Kidney capillary endothelial cell (primary cell): ENCODE data around the gene METTL16.
A peak's percentile ranks its signal among the peaks of the same experiment; 100 is the strongest.
"Not testable (repeated sequence)": the region's sequence is repeated elsewhere in the genome, so short reads cannot be mapped to it uniquely, and the experiment has no call there.

Experiments
- DNase-seq: peaks from one replicate; pipeline ENCODE4 v3.0.0-alpha.2; 2018; ENCODE audit warnings: low spot score

Gene METTL16, protein sequence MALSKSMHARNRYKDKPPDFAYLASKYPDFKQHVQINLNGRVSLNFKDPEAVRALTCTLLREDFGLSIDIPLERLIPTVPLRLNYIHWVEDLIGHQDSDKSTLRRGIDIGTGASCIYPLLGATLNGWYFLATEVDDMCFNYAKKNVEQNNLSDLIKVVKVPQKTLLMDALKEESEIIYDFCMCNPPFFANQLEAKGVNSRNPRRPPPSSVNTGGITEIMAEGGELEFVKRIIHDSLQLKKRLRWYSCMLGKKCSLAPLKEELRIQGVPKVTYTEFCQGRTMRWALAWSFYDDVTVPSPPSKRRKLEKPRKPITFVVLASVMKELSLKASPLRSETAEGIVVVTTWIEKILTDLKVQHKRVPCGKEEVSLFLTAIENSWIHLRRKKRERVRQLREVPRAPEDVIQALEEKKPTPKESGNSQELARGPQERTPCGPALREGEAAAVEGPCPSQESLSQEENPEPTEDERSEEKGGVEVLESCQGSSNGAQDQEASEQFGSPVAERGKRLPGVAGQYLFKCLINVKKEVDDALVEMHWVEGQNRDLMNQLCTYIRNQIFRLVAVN

DNA sequence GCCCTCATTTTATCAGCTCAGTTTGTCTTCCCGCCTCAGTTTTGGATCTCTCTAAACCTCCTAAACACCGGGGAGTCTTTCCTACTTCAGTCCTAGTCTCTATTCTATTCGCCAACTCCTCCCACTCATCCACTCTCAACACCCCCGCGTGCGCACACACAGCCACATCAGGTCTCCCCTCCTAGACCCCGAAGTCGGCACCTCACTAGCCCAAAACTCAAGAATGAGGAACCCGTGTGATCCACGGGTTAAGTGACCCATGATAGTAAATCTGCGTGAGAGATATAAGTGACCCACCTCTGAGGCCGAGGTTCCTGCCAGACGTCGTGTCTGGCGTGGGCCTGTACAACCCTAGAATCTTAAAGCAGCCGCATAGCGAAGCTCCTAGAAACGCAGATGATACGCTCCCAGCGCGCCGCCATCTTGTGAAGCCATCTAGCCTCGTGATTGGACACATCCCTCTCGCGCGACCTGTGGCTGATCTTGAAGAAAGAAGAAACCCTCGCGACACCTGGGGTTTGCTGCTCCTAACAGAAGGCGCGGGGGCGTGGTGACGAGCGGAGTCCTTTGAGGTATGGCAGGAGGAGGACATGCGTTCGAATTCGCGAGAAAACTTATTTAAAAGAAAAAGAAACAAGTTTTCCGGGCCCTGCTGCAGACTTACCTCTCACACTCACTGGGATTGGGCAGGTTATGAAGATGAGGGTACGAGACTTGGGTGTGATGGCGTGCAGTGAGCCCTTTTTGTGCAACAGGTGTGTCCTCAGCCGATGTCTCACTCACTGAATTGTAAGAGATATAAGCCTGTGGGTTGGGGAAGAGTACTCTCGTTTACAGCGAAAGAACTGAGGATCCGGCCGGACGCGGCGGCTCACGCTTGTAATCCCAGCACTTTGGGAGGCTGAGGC is at the start of gene METTL16:
TSS of gene METTL16 (minus strand) at position 427 of the 908 bp plus-strand sequence. CDS start 9,557 bp downstream, outside the sequence.
- peak; percentile 97 for DNase-seq

GRCh38 chr17:2560658-2561057 is 49.0 kb upstream of the METTL16 start:
- peak; percentile 45 for DNase-seq

DNA sequence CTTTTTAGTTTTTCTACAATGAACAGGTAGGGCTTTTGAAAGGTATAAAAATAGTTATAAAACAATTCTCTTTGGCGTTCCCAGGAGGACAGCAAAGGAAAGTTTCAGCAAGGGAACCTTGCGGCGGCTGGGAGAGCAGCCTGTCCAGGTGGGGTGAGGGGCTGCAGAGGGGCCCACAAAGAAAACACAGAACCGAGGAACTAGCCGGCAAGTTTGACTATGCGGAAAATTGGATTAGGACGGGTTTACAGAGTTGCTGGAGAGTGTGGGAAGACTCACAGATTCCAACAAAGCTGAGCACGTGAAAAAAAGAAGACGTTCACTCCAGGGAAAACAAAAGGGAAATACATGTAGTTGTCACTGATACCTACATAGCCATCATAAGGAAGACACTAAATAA is 40.2 kb upstream of the METTL16 start:
- no peak for DNase-seq

DNA sequence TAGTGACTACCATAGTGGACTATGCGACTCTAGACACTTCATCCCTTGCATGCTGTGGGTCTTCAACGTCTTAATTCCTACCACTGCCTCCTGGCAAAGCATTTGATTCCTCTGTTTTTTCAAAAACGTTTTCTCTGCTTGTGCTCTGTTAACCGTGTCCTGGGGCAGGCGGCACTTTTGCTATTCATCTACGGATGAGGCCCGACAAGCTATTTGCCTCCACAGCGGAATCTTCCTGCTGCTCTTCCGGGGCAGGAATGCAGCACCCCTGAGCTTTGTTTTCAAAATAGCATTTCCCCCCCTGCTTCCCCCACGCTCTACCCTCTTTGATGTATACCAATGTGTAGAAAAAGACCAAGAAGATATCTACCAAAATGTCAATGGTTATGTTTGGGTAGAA is 39.8 kb upstream of the METTL16 start:
- no peak for DNase-seq

DNA sequence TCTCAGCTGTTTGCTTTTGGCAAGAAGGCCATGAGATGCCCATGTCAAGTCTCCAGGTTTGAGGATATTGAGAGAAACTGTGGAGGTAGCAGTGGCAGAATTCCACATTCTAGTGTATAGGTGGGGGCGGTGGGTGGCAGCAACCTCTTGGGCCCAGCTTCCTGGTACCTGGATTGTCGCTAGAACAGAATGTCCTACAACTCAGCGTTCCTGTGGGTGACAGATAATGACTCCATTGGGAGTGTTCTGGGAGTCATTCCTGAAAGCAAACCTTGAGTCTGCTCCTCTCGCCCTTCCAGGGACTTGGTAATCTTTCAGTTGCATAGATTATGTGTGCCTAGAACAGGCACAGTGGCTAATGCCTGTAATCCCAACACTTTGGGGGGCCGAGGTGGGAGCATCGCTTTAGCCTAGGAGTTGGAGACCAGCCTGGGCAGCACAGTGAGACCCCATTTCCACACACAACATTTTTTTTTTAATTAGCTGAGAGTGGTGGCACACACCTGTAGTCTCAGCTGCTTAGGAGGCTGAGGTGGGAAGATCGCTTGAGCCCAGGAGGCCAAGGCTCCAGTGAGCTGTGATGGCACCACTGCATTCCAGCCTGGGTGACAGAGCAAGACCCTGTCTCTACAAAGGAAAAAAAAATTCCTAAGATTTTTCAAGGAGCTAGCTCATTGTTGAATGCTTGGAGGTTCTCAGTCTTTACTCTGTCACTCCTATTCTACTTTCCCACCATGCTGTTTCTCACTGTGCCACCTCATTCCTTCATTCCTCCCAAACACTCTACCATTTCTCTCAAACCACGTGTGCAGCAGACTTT is 37.9 kb upstream of the METTL16 start:
- DNase-seq = no peak

GRCh38 chr17:2548026-2548425 is 36.3 kb upstream of the METTL16 start:
- DNase-seq = not testable (repeated sequence)

- DNase-seq = peak; percentile 23
Measured at GRCh38 chr17:2547176-2547575, 35.5 kb upstream of the METTL16 start.

GRCh38 chr17:2545393-2545792 is 33.7 kb upstream of the METTL16 start:
- no peak for DNase-seq

DNA sequence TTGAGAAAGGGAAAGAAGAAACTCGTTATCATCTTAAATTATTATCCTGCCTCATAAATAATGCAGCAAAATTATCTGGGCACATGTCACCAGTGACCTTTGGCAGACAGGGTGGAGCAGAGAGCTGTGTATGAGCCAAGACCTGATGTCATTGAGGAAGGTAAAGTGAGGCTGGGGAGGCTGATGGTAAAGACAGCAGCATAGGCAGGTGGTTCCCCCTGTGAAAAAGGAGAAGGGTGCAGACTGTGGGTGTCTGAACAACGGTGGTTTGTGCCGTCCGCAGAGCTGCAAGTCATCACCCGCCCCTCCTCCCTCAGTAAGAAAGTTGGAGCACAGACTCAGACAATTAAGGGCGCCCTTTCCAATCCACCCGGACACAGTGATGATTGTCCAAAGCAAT is 30.8 kb upstream of the METTL16 start:
- no peak for DNase-seq

DNA sequence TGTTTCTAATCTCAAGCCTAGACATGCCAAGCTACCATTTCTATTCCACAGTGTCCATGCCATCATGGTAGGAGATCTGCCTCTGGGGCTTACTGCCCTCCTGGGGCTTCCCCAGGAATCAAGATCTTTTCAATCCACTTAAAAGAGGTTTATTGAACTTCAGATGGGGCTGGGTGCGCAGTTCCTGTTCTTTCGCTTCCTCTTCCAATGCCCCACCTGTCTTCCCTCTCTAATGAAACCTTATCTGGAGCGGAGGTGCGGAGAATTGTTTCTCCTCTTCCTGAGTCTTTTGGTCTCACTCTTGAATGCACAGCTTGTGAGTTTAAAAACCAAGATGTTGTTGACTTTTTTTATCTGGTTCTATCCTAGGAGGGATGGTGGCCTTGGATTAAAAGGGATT is 30.4 kb upstream of the METTL16 start:
- DNase-seq = no peak

DNA sequence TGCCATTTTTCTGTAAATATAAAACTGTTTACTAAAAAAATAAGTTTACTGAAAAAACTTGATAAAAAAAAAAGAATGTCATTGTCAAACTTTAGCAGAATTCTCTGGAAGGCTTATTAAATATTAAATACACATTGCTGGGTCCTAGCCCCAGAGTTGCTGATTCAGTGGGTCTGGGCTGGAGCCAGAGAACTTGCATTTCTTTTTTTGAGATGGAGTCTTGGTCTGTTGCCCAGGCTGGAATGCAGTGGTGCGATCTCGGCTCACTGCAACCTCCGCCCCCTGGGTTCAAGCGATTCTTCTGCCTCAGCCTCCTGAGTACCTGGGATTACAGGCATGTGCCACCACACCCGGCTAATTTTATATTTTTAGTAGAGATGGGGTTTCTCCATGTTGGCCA is 25.9 kb upstream of the METTL16 start:
- not testable (repeated sequence) for DNase-seq

- DNase-seq = no peak
Measured at GRCh38 chr17:2532146-2532720, 20.5 kb upstream of the METTL16 start.

- not testable (repeated sequence) for DNase-seq
Measured at GRCh38 chr17:2531243-2531954, 19.7 kb upstream of the METTL16 start.

DNA sequence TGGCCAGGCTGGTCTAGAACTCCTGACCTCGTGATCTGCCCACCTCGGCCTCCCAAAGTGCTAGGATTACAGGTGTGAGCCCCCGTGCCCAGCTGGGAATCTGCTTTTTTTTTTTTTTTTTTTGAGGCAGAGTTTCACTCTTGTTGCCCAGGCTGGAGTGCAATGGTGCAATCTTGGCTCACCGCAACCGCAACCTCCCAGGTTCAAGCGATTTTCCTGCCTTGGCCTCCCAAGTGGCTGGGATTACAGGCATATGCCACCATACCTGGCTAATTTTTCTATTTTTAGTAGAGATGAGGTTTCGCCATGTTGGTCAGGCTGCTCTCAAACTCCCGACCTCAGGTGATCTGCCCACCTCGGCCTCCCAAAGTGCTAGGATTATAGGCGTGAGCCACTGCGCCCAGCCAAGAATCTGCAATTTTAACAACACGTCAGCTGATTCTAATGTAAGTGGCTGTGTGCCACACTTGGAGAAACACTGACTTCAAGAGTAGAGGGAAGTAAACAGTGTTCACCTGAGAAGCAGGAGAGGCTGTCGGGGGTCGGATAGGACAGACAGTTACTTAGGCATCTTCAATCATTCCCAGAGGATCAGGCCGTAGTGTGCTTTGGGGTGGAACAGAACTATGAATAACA is 10.2 kb upstream of the METTL16 start:
- not testable (repeated sequence) for DNase-seq

- DNase-seq = no peak
Measured at GRCh38 chr17:2521257-2521656, 9.6 kb upstream of the METTL16 start.

DNA sequence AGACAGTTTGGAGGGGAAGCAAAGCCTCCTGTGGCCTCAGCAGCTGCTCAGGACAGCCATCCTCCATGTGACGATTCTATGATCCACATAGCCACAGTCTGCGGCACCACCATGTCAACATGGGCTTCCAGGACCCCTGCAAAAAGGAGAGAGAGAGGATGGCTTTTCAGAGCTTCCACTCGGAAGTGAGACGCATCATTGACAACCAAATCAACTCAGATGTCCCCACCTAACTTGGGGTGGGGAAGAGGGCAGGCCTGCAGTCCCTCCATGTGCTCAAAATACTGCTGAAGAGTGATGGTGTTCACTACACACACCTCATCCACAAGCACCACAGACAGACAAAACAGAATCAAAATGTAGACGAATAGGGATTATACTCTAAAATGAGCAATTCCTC is 5.9 kb upstream of the METTL16 start:
- no peak for DNase-seq

DNA sequence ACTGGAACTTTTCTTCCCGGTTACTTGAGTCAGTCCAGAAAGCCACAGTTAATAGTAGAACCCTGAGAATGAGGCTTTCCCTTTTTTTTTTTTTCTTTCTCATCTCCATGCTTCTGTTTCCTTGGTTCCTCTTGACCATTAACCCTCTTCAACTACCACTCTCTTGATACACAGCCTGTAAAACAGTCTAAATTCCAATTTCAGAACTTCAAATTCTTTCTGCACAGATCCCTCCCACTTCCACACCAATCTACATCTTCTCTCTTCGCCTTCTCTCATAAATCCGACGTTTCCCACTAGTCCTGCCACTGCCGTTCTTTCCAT is 588 bp downstream of the METTL16 start:
- DNase-seq = no peak

DNA sequence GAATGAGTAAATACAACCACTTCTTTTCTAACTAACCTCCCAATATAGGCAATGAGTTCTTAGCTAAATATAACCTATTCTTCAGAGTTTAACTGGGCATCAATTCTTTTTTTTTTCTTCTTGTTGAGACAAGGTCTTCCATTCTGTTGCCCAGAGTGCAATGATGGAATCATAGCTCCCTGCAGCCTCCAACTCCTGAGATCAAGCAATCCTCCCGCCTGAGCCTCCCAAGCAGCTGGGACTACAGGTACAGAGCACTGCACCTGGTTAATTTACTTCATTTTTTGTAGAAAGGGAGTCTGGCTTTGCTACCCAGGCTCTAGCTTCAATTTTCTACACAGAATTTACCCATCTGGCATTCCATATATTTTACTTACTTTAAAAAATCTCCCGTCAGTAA is 1.1 kb downstream of the METTL16 start:
- DNase-seq = no peak

- no peak for DNase-seq
Measured at GRCh38 chr17:2508035-2508434, 3.7 kb downstream of the METTL16 start.

DNA sequence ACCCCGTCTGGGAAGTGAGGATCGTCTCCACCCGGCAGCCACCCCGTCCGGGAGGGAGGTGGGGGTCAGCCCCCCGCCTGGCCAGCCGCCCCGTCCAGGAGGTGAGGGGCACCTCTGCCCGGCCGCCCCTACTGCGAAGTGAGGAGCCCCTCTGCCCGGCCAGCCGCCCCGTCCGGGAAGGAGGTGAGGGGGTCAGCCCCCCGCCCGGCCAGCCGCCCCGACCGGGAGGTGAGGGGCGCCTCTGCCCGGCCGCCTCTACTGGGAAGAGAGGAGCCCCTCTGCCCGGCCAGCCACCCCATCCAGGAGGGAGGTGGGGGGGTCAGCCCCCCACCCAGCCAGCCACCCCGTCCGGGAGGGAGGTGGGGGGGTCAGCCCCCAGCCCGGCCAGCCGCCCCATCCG is 4.7 kb downstream of the METTL16 start:
- DNase-seq = not testable (repeated sequence)
